HepG2 (cell line): ENCODE data around the gene CTBP1. TPM values are rescaled to one million over a fixed set of nuclear protein-coding genes. Genes with fewer than 3 reads are reported as not detected.
A peak's percentile ranks its signal among the peaks of the same experiment; 100 is the strongest.

Source experiments
- ATAC-seq: fragments of 200-7000 bp; cut with Tn5 transposase; 3 replicates; pipeline ENCODE4 v1.9.1; 2020; ENCODE audit warnings: mild to moderate bottlenecking, moderate library complexity
- BruUV-seq: library from RNA; stranded (reverse); fragments of 400-500 nt; replicated peaks from 2 replicates; lab custom pipeline; 2021; lab: Mats Ljungman, UMichigan
- CTCF ChIA-PET: fragments of 300-600 bp; formaldehyde crosslinking; extraction: SDS; loops from one replicate; lab custom pipeline; 2021; ENCODE audit warnings: low total read pairs, inconsistent platforms, low intra/inter-chr PET ratio; lab: Yijun Ruan, JAX
- POLR2A ChIA-PET: fragments of 350-600 bp; sonication (Branson Sonifier 250); formaldehyde crosslinking; loops from one replicate; lab custom pipeline; 2020; ENCODE audit warnings: antibody characterized with exemption, inconsistent platforms; lab: Yijun Ruan, JAX
- DNase-seq: peaks from one replicate; pipeline ENCODE4 v3.0.0-alpha.2; 2015; ENCODE audit warnings: low spot score
- FAIRE-seq: peaks from 3 replicates; lab custom pipeline; 2011; peaks lifted over from hg19 to GRCh38; lab: Jason Lieb, UNC
- H2AFZ ChIP-seq: one replicate; pipeline ENCODE4 v1.6.1; 2011; ENCODE audit warnings: low read length, inconsistent platforms
- H3K27ac ChIP-seq: fragments of 300-600 bp; 3 replicates; pipeline ENCODE4 v1.8.0; 2011; ENCODE audit warnings: mixed run types, mild to moderate bottlenecking, mixed read lengths, low read length, inconsistent platforms; ENCODE audit not compliant: insufficient read depth; ENCODE audit errors: extremely low read length
- H3K27me3 ChIP-seq, 2 experiments: fragments of 200-600 bp in 1 of 2; 2 replicates in 1 of 2; 3 replicates in 1 of 2; pipeline versions ENCODE4 v1.6.0 to v1.8.0; 2011; ENCODE audit warnings: low read length in 2 of 2, mild to moderate bottlenecking in 2 of 2, moderate library complexity in 2 of 2, inconsistent platforms in 1 of 2; ENCODE audit not compliant: insufficient read depth in 2 of 2, control insufficient read depth in 1 of 2
- H3K36me3 ChIP-seq, 2 experiments: fragments of 200-600 bp in 1 of 2; replicated peaks in 1 of 2; 2 replicates in 1 of 2; 3 replicates in 1 of 2; pipeline versions ENCODE4 v1.5.1 to v1.8.0; 2011; ENCODE audit warnings: low read length in 2 of 2, inconsistent platforms in 1 of 2; ENCODE audit not compliant: insufficient read depth in 2 of 2, control insufficient read depth in 1 of 2
- H3K4me1 ChIP-seq: 2 replicates; pipeline ENCODE4 v1.5.1; 2012; ENCODE audit warnings: low read length, inconsistent platforms; ENCODE audit not compliant: insufficient read depth
- H3K4me2 ChIP-seq: 2 replicates; pipeline ENCODE4 v1.6.0; 2011; ENCODE audit warnings: low read depth, low read length, inconsistent platforms
- H3K4me3 ChIP-seq, 3 experiments: fragments of 200-600 bp in 1 of 3; sonication (generic), shearing (Covaris generic) in 1 of 3; replicated peaks in 1 of 3; 2 replicates each; pipeline ENCODE4 v1.5.1; 2011 to 2016; ENCODE audit warnings: low read length in 3 of 3, inconsistent platforms in 2 of 3, low read depth in 2 of 3, mild to moderate bottlenecking in 2 of 3, control low read depth in 1 of 3, mixed read lengths in 1 of 3; ENCODE audit not compliant: insufficient read depth in 1 of 3
- H3K79me2 ChIP-seq: one replicate; pipeline ENCODE4 v1.6.1; 2011; ENCODE audit warnings: low read length, inconsistent platforms; ENCODE audit not compliant: insufficient read depth
- H3K9ac ChIP-seq: 2 replicates; pipeline ENCODE4 v1.6.0; 2011; ENCODE audit warnings: mild to moderate bottlenecking, low read depth, low read length, inconsistent platforms; ENCODE audit not compliant: insufficient read depth
- H3K9me3 ChIP-seq: 2 replicates; pipeline ENCODE4 v1.5.1; 2012; ENCODE audit warnings: mild to moderate bottlenecking, low read length
- H4K20me1 ChIP-seq: 2 replicates; pipeline ENCODE4 v1.6.0; 2011; ENCODE audit warnings: inconsistent platforms, mild to moderate bottlenecking, low read length, moderate library complexity; ENCODE audit not compliant: insufficient read depth
- AHR ChIP-seq: IDR thresholded peaks from 2 replicates; pipeline ENCODE4 v1.6.1; 2018; ENCODE audit warnings: missing genetic modification reagents, missing compliant biosample characterization
- BCL3 ChIP-seq: sonication (generic); formaldehyde crosslinking; IDR thresholded peaks from 2 replicates; pipeline ENCODE4 v1.5.1; 2020; ENCODE audit warnings: mild to moderate bottlenecking, missing genetic modification reagents, moderate library complexity
- GATAD1 ChIP-seq: IDR thresholded peaks from 2 replicates; pipeline ENCODE4 v1.6.1; 2016; ENCODE audit warnings: missing genetic modification reagents, missing compliant biosample characterization
- HIVEP1 ChIP-seq: sonication (generic); formaldehyde crosslinking; IDR thresholded peaks from 2 replicates; pipeline ENCODE4 v1.4.0; 2020; ENCODE audit warnings: mild to moderate bottlenecking, missing genetic modification reagents
- MED8 ChIP-seq: sonication (generic); formaldehyde crosslinking; IDR thresholded peaks from 2 replicates; pipeline ENCODE4 v1.8.1; 2023; ENCODE audit warnings: mild to moderate bottlenecking, missing genetic modification reagents; ENCODE audit not compliant: insufficient replicate concordance
- NFATC3 ChIP-seq: sonication (generic); formaldehyde crosslinking; IDR thresholded peaks from 2 replicates; pipeline ENCODE4 v1.5.1; 2020; ENCODE audit warnings: mild to moderate bottlenecking, missing genetic modification reagents
- PRMT3 ChIP-seq: sonication (generic); formaldehyde crosslinking; IDR thresholded peaks from 2 replicates; pipeline ENCODE4 v1.8.1; 2022; ENCODE audit warnings: low read depth, mild to moderate bottlenecking, moderate library complexity, missing genetic modification reagents, borderline replicate concordance
- ZBTB14 ChIP-seq: sonication (generic); formaldehyde crosslinking; IDR thresholded peaks from 2 replicates; pipeline ENCODE4 v1.4.0; 2020; ENCODE audit warnings: missing genetic modification reagents
- ZKSCAN1 ChIP-seq: fragments of 150-350 bp; IDR thresholded peaks from 2 replicates; pipeline ENCODE4 v1.6.1; 2014; ENCODE audit warnings: low read length
- ZNF12 ChIP-seq: sonication (generic); formaldehyde crosslinking; IDR thresholded peaks from 2 replicates; pipeline ENCODE4 v1.5.0; 2020; ENCODE audit warnings: missing genetic modification reagents
- ZNF407 ChIP-seq: sonication (generic); formaldehyde crosslinking; IDR thresholded peaks from one replicate; pipeline ENCODE4 v1.5.1; 2020; ENCODE audit warnings: mild to moderate bottlenecking, missing genetic modification reagents; ENCODE audit errors: not compliant biosample characterization
- ZNF572 ChIP-seq: sonication (generic); formaldehyde crosslinking; IDR thresholded peaks from 2 replicates; pipeline ENCODE4 v1.5.1; 2020; ENCODE audit warnings: mild to moderate bottlenecking, missing genetic modification reagents
- ZNF775 ChIP-seq: sonication (generic); formaldehyde crosslinking; IDR thresholded peaks from 2 replicates; pipeline ENCODE4 v1.4.0; 2020; ENCODE audit warnings: missing genetic modification reagents, mild to moderate bottlenecking, moderate library complexity, borderline replicate concordance
- WGBS: methylation state at CpG from one replicate; pipeline ENCODE4 v1.1.6; 2017; ENCODE audit warnings: low lambda C conversion rate; 5-methylcytosine and 5-hydroxymethylcytosine counted together
- in situ Hi-C: cut with HindIII; loops from 2 replicates; pipeline ENCODE4 v1.10.0; 2017; ENCODE audit warnings: low pct_unique_long_range_greater_than_20kb; ENCODE audit not compliant: extremely low pct_ligation_motif_present
- intact Hi-C: fragments of 100-400 bp; cut with micrococcal nuclease; formaldehyde crosslinking; loops from one replicate; pipeline ENCODE4 v1.10.0; 2022; ENCODE audit not compliant: unreplicated experiment
- polyA plus RNA-seq, 8 experiments: library from polyadenylated mRNA; depleted of rRNA in 3 of 8; stranded (reverse) in 7 of 8; unstranded in 1 of 8; fragments of >200 nt; fragmentation: Illumina TruSeq in 4 of 8; extraction: Trizol in 4 of 8; gene quantifications; 2 replicates each; pipeline versions ENCODE4 v1.2.1 to v1.2.3, GENCODE V29; 2011 to 2016; ENCODE audit warnings: low read depth in 4 of 8, missing spikeins in 1 of 8, mixed read lengths in 1 of 8; ENCODE audit not compliant: insufficient read depth in 1 of 8
- total RNA-seq, 5 experiments: library from RNA; depleted of rRNA; stranded (reverse); fragments of >200 nt; fragmentation: Illumina TruSeq; extraction: Trizol; gene quantifications; 2 replicates each; pipeline ENCODE4 v1.2.3, GENCODE V29; 2016; ENCODE audit warnings: low read depth in 1 of 5

Gene CTBP1
- total and polyA plus RNA-seq, 2 of the 13 experiments (the other 11 are each of a cell fraction or from before 2014, with no cell fraction given), result 78.5 to 112 TPM

DNA sequence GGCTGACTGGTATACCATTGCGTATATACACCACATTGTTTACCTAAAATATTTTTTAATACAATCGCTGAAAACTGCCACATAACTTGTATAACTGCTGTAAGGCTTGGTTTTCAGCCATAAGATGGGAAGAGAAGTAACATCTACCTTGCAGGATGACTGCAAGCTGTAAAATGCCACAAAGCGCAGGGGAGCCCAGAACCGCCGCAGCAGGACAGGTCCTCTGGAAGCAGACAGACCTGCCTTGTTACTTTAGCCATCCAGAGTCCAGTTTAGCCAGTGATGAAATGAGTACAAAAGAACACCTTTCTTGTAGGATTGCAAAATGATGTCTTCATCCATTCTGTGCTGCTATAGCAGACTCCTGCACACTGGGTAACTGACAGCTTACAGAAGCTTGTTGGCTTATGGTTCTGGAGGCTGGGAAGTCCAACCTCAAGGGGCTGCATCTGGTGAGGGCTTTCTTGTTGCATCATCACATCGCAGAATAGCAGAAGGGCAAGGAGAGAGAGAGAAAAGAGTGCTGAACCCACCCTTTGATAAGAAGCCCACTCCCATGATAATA lies 4.1 kb upstream of the CTBP1 start (continued):
- TF ChIP-seq BCL3 (CRISPR knock-in tag) (no peak), ZNF12 (CRISPR knock-in tag) (peak; percentile 51; the same call in 1 of the 2 replicates), ZNF572 (no peak), ZBTB14 (CRISPR knock-in tag) (peak; percentile 42; the same call in 1 of the 2 replicates)

DNA sequence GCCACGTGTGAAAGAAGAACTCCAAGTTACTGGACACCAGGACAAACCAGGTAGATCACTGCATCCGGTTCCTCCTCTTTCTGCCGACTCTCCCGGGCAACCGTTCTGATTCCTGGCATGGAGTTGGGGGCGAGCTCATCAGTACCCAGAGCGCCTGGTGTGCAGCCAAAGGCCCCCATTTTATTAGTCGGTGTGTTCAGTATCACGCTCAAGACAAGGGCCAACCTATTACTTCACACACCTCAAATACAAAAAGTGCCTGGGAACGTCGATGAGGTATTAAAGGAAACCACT lies 2.8 kb upstream of the CTBP1 start:
- Histone ChIP-seq H2AFZ (no peak overlapping the region), H3K27ac (no peak overlapping the region), H3K9me3 (peaks cover 16% of the 10 kb centered on the region; the same call in 1 of the 2 replicates), H3K4me2 (no peak overlapping the region), H3K9ac (no peak overlapping the region), H4K20me1 (peaks cover 8% of the 10 kb centered on the region), H3K27me3 (no peaks in the 10 kb centered on the region), H3K4me3 (no peak overlapping the region), H3K36me3 (0 out of 5 replicates have a peak, but pooled peaks cover 0 to 2% of the 10 kb centered on the region in 2 experiments), H3K79me2 (peaks cover 30% of the 10 kb centered on the region), H3K4me1 (peaks cover 45% of the 10 kb centered on the region)
- FAIRE-seq (no peak), DNase-seq (no peak), ATAC-seq (no peak)
- ChIA-PET CTCF (no interaction called here), POLR2A (no interaction called here)
- in situ Hi-C loops, result loop anchor here (5.0 kb wide), 1 partner anchor 91 kb away; no protein-coding TSS in a partner anchor
- WGBS, result 99% methylated on average over 11 of the region's 11 CpGs
- intact Hi-C loops, result no loop called here
- no TSS peak for BruUV-seq
- TF ChIP-seq ZKSCAN1 (no peak), ZNF407 (no peak), AHR (CRISPR knock-in tag) (no peak), GATAD1 (no peak), ZNF775 (CRISPR knock-in tag) (no peak), HIVEP1 (CRISPR knock-in tag) (no peak), NFATC3 (CRISPR knock-in tag) (no peak), MED8 (no peak), PRMT3 (CRISPR knock-in tag) (no peak)
